B cell (primary cell): ENCODE measurements around the gene BATF2.

Source experiments
- EZH2 ChIP-seq: IDR thresholded peaks from 2 replicates; pipeline ENCODE4 v1.6.1; 2012; ENCODE audit warnings: borderline replicate concordance, low read depth, mild to moderate bottlenecking, moderate library complexity, low read length; ENCODE audit not compliant: insufficient read depth, poor library complexity, severe bottlenecking
- TF ChIP-seq, protein P1 (sequence below): fragments of 200-600 bp; IDR thresholded peaks from one replicate; pipeline ENCODE4 v1.8.0; 2022; ENCODE audit warnings: antibody characterized with exemption, mild to moderate bottlenecking

DNA sequence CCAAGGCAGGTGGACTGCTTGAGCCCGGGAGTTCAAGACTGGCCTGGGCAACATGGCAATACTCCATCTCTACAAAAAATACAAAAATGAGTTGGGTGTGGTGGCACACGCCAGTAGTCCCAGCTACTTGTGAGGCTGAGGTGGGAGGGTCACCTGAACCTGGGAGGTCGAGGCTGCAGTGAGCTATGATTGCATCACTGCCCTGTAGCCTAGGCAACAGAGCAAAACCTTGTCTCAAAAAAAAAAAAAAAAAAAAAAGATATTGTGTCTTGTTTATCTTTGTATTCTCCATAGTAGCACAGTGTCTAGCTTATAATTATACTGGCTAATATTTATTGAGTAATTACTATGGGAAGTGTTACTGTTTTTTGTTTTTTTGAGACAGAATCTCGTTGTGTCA, 45.2 kb downstream of the BATF2 start:
- TF ChIP-seq, protein P1, sequence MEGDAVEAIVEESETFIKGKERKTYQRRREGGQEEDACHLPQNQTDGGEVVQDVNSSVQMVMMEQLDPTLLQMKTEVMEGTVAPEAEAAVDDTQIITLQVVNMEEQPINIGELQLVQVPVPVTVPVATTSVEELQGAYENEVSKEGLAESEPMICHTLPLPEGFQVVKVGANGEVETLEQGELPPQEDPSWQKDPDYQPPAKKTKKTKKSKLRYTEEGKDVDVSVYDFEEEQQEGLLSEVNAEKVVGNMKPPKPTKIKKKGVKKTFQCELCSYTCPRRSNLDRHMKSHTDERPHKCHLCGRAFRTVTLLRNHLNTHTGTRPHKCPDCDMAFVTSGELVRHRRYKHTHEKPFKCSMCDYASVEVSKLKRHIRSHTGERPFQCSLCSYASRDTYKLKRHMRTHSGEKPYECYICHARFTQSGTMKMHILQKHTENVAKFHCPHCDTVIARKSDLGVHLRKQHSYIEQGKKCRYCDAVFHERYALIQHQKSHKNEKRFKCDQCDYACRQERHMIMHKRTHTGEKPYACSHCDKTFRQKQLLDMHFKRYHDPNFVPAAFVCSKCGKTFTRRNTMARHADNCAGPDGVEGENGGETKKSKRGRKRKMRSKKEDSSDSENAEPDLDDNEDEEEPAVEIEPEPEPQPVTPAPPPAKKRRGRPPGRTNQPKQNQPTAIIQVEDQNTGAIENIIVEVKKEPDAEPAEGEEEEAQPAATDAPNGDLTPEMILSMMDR: no peak
- TF ChIP-seq EZH2: no peak
